ENCODE results near the gene DND1.
"Not testable (repeated sequence)": the region's sequence is repeated elsewhere in the genome, so short reads cannot be mapped to it uniquely, and the experiment has no call there.

DND1 gene

DNA sequence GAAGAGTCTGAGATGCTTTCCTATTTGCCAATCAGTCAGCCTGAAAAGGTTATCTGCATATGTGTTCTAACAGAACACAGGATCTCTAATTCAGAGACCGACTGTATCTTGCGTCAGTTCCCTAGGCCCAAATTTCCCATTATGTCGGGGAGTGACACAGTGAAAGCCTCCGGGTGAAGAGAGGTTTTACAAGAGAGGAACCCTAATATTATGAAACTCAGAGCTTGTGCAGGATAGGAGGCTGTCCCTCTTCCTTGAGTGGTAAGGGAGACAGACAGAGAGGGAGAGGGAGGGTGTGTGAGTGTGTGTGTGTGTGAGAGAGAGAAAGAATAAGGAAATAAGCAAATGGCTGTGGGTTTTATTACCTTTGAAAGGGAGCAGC lies 42.3 kb downstream of the DND1 start:
- DNase-seq (ENCODE audit: low read depth, low spot score), result no peak

DNA sequence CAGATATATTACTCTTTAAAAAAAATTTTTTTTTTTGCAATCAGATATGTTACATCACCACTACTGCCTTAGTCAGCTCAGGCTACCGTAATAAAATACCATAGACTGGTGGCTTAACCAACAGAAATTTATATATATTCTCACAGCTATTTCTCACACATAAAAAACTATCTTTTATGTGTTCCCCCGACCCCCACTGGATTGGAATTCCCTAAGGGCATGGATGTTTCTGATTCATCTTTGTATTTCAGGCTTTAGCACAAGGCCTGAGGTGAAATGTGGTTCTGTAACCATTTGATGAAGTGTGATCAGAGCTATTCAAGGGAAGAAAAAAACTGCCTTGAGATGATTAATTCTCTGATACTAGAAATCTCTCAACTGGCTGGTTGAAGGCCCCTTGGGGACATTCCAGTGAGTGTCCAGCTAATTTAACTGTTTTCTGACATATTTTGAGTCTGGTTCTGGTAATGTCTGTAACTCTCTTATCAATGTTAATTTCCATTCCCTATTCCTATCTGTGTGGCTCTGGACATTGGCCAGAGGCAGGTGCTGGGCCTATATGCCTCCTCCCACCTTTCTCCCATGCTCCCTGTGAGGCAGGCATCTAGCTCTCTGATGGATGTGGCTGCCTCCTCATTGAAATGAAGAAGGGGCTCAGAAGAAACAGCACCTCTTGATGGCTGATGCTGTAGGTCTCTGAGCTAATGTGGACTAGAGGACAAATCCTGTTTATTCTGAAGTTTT lies 42.9 kb downstream of the DND1 start:
- DNase-seq (ENCODE audit: low read depth, low spot score), result no peak

DNA sequence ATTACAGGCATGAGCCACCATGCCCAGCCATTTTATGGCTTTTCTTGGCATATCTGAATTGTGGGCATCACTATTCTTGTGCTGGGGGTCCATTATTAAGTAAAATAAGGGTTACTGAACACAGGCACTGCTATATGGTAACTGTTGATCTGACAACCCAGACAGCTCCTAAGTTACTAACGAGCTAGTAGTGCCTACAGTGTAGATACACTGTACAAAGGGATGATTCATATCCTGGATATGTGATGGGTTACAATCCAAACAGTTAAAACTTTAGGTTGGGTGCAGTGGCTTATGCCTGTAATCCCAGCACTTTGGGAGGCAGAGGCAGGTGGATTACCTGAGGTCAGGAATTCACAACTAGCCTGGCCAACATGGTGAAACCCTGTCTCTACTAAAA lies 44.7 kb downstream of the DND1 start:
- no peak for DNase-seq (ENCODE audit: low read depth, low spot score)

DNA sequence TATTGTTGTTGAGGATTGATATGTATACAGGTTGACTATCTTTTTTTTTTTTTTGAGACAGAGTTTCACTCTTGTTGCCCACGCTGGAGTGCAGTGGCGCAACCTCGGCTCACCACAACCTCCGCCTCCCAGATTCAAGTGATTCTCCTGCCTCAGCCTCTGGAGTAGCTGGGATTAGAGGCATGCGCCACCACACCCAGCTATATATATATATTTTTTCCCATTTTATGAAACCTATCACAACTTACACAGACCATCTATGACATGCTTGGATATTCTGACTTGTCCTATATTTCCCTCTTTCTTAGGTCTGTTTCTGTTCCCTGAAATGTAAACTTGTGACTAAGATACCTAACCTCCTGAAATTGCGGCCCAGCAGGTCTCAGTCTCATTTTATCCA lies 45.4 kb downstream of the DND1 start:
- no peak for DNase-seq (ENCODE audit: low read depth, low spot score)

DNA sequence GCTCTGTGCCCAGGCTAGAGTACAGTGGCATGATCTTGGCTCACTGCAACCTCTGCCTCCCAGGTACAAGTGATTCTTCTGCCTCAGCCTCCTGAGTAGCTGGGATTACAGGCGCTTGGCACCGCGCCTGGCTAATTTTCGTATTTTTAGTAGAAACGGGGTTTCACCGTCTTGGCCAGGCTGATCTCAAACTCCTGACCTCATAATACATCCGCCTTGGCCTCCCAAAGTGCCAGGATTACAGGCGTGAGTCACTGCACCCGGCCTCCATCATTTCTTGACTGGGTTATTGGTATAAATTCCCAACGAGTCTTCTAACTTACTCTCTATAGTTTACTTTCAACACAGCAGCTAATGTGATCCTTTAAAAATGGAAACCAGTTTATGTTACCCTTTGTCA lies 48.5 kb downstream of the DND1 start:
- not testable (repeated sequence) for DNase-seq (ENCODE audit: low read depth, low spot score)

DNA sequence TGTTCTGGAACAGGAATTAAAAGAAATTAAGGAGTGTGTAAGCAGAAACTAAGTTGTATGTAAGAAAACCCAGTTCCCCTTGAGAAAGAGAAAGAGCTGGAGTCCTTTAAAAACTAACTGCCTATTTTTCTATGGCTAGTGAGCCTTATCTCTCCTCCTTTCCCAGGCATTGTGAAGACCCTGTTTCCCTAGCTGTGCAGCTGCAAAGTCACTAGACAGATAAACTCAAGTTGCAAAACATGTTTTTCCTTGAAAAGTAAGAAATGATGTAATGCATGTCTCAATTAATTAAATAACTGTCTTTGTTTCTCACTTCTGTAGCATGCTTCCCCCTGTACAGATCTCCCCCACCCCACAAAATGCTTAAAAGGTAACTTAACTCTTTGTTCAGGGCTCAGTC lies 50.3 kb downstream of the DND1 start:
- DNase-seq (ENCODE audit: low read depth, low spot score), result not testable (repeated sequence)

DNA sequence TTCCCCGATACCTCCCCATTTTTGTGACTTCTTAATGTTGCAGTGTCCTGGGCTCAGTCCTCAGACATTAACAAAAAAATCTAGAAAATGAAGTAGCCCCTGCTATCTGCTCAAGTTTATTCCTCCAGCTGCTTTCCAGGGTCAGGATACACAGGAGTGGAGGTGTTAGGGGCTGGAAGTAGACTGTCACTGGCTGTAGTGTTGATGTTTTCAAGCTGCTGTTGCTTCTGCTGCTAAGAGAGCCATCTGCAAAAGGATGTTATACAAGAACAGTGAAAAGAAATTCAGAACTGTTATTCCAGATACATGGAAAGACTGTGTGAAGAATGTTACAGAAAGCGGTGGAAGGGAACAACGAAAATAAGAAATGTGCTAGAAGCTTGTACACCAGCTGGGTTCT lies 51.1 kb downstream of the DND1 start:
- DNase-seq (ENCODE audit: low read depth, low spot score), result no peak
